SHP77 (cell line): ENCODE measurements around the gene FAM219A.
"Not testable (repeated sequence)": the region's sequence is repeated elsewhere in the genome, so short reads cannot be mapped to it uniquely, and the experiment has no call there.

ENCODE experiments used
- DNase-seq, 2 experiments: peaks; one replicate each; lab custom pipeline; 2025; lab: John Stamatoyannopoulos, UW

Gene FAM219A

DNA sequence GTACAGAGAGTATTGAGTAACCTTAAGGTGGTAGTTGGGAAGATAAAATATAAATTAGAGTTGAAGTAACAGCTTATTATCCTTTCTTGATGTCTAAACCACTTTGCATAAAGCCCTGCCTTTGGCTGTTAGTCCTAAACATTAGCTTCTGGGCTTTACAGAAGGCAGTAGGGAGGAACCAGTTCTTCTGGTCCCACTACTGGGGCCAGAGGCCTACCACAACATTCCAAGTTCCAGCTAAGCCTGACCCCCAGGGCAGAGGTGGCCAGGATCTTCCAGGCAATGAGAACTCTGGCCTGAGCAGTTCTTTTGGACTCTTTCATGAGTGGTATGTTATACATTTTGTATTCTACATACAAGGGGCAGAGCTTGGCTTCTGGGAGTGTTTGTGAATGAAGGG, 26.3 kb upstream of the FAM219A start:
- DNase-seq, result no peak

DNA sequence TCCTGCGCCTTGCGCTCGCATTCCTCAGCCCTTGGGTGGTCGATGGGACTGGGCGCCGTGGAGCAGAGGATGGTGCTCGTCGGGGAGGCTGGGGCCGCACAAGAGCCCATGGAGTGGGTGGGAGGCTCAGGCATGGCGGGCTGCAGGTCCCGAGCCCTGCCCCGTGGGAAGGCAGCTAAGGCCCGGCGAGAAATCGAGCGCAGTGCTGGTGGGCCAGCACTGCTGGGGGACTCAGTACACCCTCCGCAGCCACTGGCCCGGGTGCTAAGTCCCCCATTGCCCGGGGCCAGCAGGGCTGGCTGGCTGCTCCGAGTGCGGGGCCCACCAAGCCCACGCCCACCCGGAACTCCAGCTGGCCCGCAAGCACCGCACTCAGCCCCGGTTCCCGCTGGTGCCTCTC, 24.4 kb upstream of the FAM219A start:
- DNase-seq, result not testable (repeated sequence)

DNA sequence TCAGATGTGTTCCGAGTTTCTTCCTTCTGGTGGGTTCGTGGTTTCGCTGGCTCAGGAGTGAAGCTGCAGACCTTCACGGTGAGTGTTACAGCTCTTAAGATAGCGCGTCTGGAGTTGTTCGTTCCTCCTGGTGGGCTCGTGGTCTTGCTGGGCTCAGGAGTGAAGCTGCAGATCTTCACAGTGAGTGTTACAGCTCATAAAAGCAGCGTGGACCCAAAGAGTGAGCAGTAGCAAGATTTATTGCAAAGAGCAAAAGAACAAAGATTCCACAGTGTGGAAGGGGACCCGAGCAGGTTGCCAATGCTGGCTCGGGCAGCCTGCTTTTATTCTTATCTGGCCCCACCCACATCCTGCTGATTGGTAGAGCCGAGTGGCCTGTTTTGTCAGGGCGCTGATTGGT, 23.2 kb upstream of the FAM219A start:
- not testable (repeated sequence) for DNase-seq

DNA sequence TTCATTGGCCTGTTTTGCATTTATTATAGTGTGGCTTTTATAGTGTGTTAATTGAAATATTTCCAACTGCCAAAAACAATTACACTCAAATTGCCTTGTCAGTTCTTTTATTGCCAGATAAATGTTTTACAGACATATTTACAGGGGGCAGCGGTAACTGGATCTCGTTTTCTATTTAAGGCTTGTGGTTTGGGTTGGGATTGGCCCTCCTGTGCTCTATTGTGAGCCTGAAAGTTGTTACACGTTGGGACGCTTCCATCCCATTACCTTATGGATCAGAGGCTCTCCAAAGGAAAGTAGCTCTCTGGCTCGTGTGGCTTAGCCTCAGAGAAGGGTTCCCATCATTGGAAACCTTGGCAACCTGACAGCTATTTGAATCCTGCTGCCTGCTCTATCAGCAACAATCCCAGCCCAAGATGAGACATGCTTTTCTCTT, 21.1 kb upstream of the FAM219A start:
- no peak for DNase-seq

DNA sequence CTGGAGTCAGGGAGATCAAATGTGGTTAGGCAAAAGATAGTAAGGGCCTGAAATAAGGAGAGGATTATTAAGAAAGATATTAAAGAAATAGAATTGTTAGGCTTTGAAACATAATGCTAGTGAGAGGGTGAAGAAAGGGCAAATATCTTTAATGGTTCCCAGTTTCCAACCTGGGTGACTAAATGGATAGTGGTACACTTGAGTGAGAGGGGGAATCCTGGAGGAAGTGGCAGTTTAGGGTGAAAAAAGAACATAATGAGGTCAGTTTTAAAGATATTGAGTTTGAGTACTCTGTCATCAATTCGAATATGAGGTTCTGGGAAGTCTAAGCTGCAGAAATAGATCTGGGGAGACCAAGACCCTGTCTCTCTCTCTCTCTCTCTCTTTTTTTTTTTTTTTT, 19.2 kb upstream of the FAM219A start:
- no peak for DNase-seq

DNA sequence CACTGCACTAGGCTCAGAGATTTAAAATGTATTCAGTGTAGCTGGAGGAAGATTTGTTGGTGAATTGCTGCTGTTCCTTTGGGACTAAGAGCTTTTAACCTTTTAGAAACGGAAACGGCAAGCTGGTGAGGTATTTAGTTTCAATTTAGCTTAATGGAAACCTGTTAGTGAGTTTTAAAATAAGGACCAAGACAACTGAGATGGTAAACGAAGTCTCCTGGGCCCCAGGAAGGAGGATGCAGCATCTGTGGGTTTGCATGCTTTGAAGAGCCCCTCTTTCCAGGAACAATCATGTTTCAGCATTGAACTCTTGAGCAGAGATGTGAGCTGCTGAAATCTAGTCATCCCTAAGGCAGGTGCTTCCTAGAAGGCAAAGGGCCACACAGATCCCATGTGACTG, 16.7 kb upstream of the FAM219A start:
- DNase-seq, result no peak

DNA sequence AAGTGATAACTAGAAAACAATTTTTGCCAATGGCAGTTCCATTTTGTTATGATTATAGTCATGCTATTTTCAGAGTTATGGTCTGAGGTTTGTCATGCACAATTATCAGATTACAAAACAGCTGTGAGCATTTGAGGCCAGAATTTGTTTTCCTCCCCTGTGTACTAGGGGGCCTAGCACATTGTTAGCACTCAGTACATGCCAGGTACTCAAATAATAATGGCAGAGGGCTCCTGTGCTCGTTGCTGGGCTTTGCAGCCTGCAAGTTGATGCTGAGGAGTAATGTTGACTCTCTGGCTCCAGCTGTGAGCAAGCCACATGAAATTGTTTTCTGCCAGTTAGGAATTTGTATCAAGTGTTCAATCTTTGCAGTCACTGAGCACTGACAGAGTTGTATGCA, 7.1 kb upstream of the FAM219A start:
- no peak for DNase-seq

DNA sequence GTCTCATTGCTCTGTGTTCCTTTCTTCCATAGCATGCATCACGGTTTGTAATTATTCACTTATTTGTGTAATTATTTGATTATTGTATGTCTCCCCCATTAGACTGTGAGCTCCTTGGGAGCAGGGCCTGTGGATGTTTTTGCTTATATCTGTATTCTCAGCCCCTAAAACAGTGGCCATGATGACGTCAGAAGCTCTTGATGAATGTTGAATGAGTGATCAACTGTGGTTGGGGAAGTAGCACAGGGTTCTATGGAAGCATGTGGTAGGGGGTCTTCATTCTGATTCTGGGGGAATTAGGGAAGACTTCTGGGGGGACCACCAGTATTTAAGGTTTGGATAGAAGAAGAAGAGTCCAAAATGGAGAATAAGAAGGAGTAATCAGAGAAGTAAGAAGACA, 6.2 kb upstream of the FAM219A start:
- no peak for DNase-seq

DNA sequence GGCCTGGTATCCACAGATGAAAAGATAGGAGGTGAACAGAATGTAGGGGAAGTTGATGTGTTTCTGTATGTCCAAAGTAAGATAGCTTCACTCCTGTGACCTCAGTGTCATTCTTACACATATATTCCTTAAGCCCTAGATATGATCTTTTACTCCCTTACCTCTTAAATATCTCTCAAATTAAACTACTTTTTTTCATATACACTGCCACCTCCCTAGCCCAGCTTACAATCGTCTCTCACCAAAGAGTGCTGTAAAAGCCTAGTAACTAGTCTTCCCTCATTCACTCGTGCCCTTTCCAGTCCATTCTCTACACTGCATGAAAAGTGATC, 5.5 kb upstream of the FAM219A start:
- DNase-seq, result no peak

DNA sequence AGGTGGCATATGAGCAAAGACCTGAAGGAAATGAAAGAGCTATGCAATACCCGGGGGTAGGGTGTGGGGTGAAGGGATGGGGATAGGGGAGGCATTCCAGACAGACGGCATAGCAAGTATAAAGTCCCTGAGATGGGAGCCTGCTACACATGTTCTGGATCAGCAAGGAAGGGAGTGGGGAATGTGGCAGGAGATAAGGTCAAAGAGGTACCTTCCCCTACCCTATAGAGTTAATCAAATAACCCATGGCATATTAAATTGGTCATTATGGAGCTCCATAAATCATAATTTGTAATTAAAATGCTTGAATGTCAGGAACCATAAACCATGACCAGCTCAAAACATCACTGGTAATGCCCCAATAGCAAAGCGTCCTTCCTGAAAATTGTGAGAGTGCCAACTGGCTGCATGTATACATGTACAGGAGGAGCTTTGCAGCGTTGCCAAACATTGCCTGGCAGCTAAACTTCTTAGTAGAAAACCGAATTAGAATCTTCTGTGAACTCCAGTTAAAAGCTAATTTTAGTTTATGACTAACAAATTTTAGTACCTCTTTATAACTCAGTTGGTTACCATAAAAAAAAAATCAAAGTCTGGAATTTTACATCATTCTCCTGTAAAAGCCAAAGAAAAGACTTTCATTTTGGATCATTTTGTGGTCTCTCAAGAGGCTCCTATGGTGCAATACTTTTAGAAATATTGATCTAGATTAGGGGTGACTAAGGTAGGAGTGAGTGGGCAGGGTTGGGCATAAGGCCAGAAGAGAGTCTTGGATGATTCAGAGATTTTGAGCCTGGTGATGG, 4.9 kb upstream of the FAM219A start:
- DNase-seq, result no peak

DNA sequence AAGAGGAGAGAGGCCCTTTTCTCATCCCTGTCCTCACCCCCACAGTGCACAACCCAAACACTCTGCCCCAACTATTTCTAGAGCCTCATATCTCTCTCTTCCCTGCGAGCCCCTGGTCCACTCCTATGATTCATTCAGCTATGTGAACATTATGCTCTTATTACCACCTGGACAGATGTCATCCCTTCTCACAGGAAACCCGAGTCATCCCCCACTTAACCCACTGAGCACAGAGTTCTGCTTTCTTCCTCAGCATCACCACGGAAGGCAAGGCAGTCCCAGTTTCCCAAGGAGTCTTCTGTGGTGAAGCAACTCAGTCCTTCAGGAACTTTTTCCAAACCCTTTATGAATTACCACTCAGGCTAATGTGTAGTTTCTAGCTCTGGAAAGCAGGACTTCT, 1.6 kb upstream of the FAM219A start:
- DNase-seq, result no peak

DNA sequence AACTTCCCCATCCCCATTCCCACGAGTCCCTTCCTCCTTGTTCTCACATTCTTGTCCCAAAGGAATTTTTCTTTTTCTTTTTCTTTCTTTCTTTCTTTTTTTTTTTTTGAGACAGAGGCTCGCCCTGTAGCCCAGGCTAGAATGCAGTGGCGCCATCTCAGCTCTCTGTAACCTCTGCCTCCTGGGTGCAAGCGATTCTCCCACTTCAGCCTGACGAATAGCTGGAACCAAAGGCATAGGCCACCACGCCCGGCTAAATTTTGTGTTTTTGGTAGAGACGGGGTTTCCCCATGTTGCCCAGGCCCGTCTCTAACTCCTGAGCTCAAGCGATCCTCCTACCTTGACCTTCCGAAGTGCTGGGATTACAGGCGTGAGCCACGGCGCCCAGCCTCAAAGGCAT, 986 bp upstream of the FAM219A start:
- DNase-seq, result no peak

DNA sequence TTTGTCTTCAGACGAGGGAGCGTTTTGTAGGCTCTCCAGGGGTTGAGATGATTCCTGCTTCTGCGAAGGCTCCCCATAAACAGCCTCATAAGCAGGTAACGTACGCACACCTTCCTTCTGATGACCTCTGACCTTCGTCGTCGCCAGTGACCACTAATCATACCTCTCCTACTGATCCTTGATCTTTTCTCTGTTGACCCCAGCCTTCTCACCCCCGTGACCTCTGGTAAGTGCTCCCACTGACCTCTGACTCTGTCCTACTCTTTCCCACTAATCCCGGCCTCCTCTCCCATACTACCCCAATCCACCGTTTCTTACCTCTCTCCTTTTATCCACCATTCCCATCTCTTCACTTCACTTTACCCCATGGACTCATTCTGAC, 580 bp upstream of the FAM219A start:
- DNase-seq, result no peak

DNA sequence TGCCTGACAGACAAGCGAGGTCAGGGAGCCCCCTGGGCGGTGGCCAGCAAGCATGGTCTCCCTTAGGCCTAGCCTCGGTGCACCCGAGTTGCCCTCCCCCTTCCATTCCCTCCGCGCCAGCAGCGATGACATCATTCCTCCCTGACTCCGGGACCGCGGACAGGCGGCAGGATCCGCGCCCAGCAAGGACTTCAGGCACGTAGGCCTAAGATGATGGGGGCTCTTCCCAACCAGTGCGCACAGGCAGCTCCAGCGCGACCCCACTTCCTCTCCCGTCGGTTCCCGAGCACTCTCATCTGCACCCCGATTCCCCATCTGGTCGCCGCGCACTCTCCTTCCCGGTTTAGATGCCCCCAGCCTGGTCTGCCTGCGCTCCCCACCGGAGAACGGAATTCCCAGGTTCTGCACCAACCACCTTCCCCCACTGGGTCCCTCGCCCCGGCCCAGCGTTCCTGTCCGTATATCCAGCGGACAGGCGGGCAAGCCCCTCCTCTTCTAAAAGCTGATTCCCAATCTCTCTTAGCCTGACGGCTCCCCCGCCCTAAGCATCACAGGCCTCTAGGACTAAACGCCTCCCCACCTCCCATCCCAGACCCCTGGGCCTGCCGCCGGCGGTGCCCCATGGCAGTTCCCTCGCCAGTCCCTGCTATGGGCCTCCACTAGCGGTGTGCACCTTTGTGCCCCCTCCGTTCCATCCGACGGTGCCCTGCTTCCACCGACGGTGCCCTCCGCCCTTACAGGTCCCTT, 931 bp downstream of the FAM219A start:
- DNase-seq, result peak in 1 of 2 experiments; percentile 52

DNA sequence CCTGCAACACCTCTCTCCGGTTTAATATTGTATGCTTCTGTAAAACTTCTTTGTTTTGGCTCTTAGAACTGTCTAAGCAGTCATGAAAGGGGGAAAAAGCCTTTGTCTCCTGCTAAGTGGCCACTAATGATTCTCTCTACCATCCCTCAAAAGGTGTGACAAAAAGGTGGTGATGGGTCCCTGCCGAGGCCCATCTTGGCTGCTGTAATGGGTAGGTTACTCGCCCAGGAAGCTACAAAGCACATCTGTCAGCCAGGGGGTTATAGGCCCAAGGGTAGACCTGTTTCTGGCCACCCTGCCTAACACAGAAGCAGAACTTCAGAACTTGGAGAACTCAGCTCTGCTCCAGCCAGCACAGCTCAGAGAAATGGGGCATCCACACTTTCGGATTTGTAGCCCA, 1.6 kb downstream of the FAM219A start:
- no peak for DNase-seq

DNA sequence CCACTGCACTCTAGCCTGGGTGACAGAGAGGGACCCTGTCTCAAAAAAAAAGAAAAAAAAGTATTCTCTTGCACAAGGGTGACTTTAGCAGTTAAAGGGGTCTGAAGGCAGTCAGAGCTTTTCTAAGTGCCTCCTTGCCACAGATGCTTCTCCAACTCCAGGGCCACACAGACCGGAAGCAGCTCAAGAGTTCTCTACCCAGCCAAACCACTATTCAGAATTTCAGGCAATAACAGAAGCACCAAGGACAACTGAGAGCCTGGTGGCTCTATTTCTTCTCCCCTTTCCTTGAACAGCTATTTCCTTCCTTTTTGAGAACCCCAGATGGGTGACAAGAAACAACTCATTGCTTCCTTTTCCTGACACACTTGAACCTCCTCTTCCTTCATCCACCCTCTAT, 2.2 kb downstream of the FAM219A start:
- DNase-seq, result no peak

DNA sequence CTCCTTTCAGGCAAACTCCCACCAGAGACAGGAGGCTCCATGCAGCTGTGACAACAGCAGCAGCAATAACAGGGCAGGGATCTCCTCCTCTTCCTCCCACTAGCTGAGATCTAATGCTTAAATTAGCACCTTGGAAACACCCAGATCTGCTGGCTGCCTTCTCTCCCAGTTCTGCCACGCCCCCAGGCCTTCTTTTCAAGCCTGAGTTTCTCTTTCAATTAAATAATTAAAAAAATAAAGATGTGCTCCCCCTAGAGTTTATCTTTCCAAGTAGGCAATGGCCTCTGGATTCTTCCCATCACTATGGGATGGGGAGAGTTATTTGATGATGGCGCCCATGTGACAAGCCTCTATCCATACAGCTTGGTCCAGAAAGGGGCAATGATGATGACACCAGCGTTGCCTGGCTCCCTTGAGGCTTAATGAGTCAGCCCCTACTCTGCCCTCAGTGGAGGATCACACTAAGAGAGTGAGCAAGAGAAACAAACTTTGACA, 3.8 kb downstream of the FAM219A start:
- DNase-seq, result no peak

DNA sequence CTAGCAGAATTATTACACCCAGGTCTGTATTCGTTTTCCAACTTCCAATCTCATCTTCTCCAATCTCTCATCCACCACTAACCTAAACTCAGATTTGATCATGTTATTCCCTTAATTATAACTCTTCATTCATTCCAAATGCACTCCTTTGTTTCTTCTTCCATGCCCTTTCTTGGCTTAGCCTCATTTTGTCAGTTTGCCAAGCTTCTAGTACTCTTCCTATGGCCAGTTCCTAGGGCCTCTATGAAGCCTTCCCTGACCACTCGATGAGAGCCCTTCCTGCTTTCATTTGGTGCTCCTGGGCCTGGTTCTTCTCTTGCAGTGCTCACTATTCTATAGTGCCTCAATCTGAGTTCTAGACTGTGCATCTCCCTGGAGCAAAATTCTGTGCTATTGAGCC, 5.8 kb downstream of the FAM219A start:
- DNase-seq, result no peak

DNA sequence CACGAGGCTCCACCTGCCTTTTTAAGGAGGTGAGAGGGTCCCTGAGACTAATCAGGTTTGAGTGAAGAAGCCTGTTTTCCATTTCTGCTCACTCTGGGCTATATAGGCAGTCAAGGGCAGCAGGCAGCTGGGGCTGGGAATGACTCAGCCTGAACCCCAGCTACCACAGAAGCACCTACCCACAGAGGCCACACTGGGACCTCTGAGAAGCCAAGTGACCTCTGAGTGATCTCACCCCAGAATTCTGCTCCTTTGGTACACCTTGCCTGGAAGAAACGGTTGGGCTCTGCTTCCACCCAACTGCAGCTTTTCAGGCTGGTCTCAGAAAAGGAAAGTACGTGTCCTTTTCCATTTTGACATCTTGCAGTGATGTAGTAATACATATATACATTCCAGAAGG, 6.8 kb downstream of the FAM219A start:
- DNase-seq, result no peak

DNA sequence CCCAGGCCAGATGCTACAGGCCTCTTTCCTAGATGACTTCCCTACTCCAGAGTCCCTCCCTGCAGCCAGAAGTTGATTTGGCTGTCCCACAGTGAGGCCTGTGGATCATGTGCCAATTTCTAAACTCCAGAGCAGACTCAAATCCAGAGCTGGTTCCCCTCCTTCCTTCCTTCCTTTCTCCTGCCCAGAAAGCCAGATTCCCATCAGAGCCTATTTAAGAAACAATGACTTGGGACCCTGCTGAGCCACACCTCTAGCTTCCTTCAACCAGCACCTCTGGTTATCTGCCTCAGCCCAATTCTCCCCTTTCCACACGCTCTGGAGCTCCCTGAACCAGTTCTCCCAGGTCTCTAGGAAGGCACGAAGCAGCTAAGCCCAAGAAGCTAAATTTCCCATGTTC, 7.2 kb downstream of the FAM219A start:
- no peak for DNase-seq

DNA sequence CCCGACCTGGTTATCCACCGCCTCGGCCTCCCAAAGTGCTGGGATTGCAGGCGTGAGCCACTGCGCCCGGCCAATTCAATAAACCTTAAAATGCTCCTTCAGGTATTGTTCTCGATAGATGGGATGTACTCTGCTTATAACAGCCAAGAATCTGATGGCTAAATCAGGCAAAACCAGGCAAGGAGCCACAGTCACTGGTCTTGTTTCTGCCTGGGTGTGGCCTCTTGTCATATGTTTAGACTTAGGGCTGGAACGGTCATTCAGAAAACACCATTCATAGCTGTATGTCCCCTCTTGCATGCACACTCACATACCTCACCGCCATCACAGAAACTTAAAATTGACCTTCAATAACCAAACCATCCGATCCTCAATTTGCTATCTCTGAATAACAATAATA, 7.7 kb downstream of the FAM219A start:
- DNase-seq, result no peak

DNA sequence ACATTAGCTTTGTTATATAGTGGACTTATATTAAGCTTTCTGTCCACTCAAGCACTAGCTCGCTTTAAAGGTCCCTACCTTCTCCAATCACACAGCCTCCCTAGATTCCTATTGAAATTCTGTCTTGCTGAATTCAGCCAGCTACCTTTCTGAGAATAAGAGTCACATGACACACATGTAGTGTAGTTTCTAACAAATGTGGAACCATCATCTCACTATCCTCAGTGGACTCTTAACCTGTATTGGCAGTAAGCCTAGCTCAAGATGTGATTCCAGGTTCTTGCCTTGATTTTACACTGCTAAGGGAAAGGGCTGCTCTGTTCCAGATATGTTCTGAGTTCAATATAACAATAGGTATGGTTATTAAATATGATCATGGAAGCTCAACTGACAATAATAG, 11.4 kb downstream of the FAM219A start:
- no peak for DNase-seq

DNA sequence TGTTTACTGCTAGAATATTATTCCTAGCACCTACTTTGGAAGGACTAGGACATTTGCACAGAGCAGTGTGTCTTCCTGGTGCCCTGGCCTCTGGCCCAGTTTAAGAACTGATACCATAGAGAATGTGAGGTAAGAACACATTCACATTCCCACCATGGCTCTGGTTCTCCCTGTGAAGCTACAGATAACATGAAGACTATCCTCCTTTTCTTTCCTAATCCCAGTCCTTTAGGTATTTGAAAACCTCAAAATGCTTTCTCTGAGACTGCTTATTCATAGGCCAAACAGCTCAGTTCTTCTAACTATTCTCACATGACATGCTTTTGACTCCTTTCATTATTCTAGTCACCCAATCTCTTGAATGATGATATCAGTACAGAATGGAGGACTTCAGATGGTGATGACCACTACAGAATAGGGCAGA, 11.9 kb downstream of the FAM219A start:
- no peak for DNase-seq

DNA sequence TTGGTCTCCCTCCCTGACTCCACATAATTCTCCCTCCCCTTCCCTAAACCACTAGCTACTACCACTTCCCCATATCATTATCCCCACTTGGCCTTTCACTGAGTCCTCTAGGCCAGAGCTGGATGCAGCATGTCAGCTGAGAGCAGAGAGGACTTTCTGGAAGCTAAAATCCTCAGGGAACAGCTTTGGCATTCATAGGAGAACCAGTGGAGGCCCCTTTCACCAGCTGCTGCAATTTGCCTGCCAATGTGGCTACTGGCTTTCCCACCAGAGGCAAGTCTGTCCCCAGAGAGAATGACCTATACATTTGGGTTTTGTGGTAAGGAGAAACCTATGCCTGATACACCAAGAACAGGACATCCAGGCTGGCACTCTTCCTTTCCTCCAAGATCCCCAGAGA, 14.4 kb downstream of the FAM219A start:
- no peak for DNase-seq
